Activated gamma-delta T cell treated with Interleukin-2 at 50 U/mL for 16 hours (primary cell): ENCODE data around the gene KCNQ1.

Experiments used
- DNase-seq: peaks from one replicate; pipeline ENCODE4 v3.0.0-alpha.2; 2020

Gene KCNQ1

GRCh38 chr11:2444821-2445745 is at the start of gene KCNQ1:
Gene KCNQ1 (plus strand): TSS chr11:2445008. CDS start chr11:2445099, 91 bp downstream.
- peak; percentile 28 for DNase-seq

DNA sequence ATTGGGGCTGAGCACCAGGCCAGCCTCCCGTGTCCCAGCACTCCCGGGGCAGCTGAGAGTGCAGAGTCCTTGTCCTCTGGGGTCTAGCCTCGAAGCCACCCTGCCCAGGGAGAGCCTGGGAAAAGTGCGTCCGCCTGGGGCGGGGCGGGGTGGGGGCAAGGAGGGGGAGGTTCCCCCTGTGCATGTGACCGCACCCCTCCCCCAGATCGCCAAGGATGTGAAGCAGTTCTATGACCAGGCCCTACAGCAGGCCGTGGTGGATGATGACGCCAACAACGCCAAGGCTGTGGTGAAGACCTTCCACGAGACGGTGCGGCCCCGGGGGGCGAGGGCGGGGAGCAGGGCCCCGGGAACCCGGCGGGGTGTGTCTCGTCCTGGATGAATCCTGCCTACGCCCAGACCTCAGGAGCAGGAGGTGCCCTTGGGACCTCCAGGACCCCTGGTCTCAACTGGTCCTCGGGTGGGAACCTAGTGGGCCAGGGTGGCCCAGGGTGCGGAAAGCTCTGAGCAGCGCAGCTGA is 49.5 kb upstream of the KCNQ1 start:
- DNase-seq: no peak

DNA sequence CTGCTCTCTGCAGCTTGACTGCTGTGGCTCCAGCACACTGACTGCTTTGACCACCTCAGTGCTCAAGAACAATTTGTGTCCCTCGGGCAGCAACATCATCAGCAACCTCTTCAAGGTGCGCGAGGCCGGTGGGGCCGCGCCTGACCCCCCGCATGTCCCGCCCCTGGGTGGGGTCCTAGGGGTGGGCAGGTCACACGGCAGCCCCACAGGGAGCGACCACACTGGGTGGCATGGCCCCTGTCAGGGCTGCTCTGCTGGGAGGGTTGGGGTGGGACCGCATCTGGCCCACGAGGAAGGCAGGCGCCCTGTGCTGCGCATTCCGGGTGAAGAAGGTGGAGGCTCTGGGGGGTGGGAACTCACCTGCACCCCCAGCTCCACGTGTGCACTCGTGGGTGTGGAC is 49.0 kb upstream of the KCNQ1 start:
- DNase-seq: no peak

- no peak for DNase-seq
These were observed 48.3 kb upstream of the KCNQ1 start for GRCh38 chr11:2396471-2396870.

DNA sequence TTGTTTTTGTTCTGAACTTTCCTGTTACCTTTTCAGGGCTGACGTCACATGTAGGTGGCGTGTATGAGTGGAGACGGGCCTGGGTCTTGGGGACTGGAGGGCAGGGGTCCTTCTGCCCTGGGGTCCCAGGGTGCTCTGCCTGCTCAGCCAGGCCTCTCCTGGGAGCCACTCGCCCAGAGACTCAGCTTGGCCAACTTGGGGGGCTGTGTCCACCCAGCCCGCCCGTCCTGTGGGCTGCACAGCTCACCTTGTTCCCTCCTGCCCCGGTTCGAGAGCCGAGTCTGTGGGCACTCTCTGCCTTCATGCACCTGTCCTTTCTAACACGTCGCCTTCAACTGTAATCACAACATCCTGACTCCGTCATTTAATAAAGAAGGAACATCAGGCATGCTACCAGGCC is 47.8 kb upstream of the KCNQ1 start:
- no peak for DNase-seq

GRCh38 chr11:2398664-2399355 is 46.0 kb upstream of the KCNQ1 start:
- no peak for DNase-seq

- peak; percentile 23 for DNase-seq
These were observed 45.2 kb upstream of the KCNQ1 start for GRCh38 chr11:2399488-2400068.

GRCh38 chr11:2400069-2400761 is 44.6 kb upstream of the KCNQ1 start, which contains the start of gene TSSC4:
Gene TSSC4 (plus strand): TSS chr11:2400750. CDS start chr11:2402634, 1,884 bp downstream.
- peak; percentile 99 for DNase-seq

GRCh38 chr11:2400762-2401435 is 43.9 kb upstream of the KCNQ1 start:
- DNase-seq: no peak

DNA sequence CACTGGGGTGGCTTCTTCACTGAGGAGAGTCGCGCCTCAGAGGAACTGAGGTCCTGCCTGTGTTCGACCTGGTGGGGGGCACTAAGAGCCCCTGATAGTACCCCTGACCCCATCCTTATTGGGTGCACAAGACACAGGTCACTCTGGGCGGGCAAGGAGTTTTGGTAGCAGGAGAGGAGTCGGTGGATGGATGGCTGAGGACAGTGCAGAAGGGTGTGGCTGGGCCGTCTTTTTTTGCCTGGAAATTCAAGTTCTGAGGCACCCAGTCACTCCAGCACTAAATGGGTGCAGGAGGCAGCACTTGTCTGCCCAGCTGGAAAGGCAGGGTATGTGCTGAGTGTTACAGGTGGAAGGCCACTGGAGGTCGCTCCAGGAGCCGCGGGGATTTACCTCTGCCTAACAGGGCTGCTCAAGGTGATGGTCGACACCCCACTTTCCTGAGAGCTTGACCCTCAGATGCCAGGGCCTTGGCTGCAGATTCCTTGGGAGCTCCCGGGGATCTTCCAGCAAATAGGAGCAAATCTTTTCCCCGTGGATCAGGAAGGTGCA is 43.3 kb upstream of the KCNQ1 start:
- DNase-seq: no peak

GRCh38 chr11:2402106-2402505 is 42.7 kb upstream of the KCNQ1 start:
- DNase-seq: no peak

DNA sequence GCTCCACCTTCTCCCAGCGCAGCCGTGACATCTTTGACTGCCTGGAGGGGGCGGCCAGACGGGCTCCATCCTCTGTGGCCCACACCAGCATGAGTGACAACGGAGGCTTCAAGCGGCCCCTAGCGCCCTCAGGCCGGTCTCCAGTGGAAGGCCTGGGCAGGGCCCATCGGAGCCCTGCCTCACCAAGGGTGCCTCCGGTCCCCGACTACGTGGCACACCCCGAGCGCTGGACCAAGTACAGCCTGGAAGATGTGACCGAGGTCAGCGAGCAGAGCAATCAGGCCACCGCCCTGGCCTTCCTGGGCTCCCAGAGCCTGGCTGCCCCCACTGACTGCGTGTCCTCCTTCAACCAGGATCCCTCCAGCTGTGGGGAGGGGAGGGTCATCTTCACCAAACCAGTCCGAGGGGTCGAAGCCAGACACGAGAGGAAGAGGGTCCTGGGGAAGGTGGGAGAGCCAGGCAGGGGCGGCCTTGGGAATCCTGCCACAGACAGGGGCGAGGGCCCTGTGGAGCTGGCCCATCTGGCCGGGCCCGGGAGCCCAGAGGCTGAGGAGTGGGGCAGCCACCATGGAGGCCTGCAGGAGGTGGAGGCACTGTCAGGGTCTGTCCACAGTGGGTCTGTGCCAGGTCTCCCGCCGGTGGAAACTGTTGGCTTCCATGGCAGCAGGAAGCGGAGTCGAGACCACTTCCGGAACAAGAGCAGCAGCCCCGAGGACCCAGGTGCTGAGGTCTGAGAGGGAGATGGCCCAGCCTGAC is 41.7 kb upstream of the KCNQ1 start:
- DNase-seq: no peak

GRCh38 chr11:2404735-2405196 is 40.0 kb upstream of the KCNQ1 start:
- DNase-seq: no peak

GRCh38 chr11:2406451-2406850 is 38.4 kb upstream of the KCNQ1 start:
- no peak for DNase-seq

- no peak for DNase-seq
These were observed 37.9 kb upstream of the KCNQ1 start for GRCh38 chr11:2406878-2407410.

DNA sequence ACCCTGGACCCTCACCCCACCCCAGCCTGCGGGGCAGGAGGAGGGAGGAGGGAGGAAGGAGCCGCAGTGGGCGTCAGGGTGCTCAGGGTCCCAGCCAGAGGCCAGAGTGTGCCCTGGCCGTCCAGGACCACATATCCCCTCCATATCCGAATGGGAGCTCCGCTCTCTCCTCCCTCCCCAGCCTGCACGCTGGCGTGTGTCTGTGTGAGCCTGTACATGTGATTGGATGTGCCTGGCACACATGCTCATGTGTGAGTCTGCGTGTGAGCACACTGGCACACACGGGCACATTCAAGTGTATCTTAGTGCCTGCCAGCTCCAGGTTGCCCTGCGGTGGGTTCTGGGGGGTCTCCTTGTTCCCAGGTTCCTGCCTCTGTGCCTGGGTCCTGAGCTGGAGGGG is 36.1 kb upstream of the KCNQ1 start:
- DNase-seq: no peak

DNA sequence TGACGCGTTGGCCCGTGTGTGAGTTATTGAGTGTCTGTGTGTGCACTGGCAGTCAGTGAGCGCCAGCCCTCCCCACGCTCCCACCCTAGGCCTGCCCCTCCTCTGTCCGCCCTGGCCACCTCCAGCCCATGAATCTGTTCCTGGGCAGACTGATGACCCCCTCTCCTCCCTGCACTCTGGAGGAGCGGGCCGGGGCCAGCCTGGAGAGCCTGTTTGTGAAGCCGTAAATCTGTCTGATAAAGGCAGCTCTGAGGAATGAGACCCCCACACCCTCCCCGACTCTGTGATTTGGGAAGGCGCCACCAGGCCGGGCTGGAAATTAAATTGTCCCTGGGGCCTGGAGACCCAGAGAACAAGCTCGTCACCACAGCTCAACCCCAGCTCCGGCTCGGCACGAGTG is 35.7 kb upstream of the KCNQ1 start:
- DNase-seq: no peak

- no peak for DNase-seq
These were observed 35.0 kb upstream of the KCNQ1 start for GRCh38 chr11:2409611-2410468.

- no peak for DNase-seq
These were observed 34.2 kb upstream of the KCNQ1 start for GRCh38 chr11:2410616-2411015.
